Activated gamma-delta T cell (primary cell): Measurements from ENCODE around the gene CCDC33.

Experiments
- DNase-seq: peaks from one replicate; lab custom pipeline; 2025; lab: John Stamatoyannopoulos, UW
- total RNA-seq, 2 donors: gene quantifications; one replicate each; lab custom pipeline; 2026; lab: John Stamatoyannopoulos, UW

CCDC33 gene
- 0 reads per million in 2 donors for total RNA-seq

DNA sequence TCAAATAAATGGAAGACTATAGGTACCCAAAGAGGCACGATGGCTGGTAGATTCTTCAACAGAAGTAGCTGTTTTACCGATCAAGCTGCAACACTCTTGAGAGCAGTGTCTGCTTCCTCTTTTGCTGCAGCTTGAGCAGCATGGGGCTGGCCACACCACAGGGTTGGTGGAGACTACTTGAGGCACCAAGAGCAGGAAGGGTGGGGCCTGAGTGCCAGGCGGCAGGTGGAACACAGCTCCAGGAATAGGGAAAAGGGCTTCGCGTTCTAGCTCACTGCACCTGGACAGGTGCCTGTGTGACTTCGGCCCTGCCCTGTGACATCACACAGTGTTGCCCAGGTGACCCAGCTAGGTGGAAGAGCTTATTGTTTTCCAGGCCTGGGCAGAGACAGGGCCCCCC, at the start of gene CCDC33:
TSS of gene CCDC33 (plus strand) at position 365 of the 400 bp plus-strand sequence. CDS start 394 bp downstream, outside the sequence.
- DNase-seq = no peak

DNA sequence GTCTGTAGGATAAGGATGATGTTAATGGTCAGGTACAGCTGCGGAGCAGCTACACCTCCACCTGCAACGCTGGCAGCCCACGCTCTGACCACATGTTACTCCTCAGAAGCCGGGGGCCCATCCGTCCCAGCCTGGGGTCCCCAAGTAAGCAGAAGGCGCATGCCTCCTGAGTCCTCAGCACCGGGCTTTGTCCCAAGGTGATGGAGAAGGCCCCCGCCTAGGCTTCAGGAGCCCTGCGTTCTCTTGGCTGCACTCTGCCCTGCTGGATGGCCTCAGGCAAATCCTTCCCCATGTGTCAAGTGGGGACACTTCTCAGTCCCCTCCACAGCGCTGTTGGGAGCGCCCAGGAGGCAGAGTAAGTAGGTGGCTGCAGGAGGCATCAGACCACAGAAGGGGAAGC, 47.9 kb upstream of the CCDC33 start:
- no peak for DNase-seq

GRCh38 chr15:74191798-74192197, 44.3 kb upstream of the CCDC33 start:
- no peak for DNase-seq

GRCh38 chr15:74192751-74193150, 43.4 kb upstream of the CCDC33 start:
- DNase-seq = no peak

DNA sequence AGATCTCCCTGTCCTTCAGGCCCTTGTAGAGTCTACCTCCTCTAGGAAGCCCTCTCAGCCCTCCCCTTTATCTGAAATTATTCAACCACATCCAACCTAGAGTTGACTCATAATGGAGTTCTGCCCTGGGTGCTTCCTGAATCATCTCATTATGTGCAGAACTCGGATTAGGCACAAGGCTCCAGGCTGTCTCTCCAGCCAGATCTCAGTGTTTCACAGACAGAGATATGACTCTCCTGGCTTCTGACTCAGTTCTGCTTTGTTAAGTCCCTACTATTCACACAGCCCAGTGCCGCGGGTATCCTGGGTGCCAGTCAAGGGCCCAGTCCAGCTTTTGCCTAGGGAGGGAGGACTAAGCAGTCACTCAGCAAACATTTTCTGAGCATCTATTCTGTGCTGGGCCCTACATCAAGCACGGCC, 42.8 kb upstream of the CCDC33 start:
- no peak for DNase-seq

DNA sequence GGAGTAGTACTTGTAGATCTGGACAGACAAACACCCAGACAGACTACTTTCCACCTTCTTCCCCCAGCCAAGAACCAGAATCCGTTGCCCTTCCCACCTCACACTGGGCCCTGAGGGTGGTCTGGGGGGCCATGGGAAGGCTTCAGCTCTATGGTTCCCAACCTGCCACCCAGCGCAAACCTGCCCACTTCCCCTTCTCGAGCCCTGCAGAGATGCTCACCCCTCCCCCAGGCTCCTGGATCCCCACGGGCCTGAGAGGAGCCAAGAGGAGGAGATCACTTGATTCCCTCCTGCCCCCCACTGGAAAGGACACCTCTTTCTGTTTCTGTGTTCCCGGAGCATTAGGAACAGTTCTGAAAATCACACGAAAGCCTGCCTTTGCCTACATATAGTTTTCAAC, 42.2 kb upstream of the CCDC33 start:
- no peak for DNase-seq

GRCh38 chr15:74194572-74195559, 41.3 kb upstream of the CCDC33 start:
- no peak for DNase-seq

- no peak for DNase-seq
Observed at GRCh38 chr15:74196175-74196574, 40.0 kb upstream of the CCDC33 start.

DNA sequence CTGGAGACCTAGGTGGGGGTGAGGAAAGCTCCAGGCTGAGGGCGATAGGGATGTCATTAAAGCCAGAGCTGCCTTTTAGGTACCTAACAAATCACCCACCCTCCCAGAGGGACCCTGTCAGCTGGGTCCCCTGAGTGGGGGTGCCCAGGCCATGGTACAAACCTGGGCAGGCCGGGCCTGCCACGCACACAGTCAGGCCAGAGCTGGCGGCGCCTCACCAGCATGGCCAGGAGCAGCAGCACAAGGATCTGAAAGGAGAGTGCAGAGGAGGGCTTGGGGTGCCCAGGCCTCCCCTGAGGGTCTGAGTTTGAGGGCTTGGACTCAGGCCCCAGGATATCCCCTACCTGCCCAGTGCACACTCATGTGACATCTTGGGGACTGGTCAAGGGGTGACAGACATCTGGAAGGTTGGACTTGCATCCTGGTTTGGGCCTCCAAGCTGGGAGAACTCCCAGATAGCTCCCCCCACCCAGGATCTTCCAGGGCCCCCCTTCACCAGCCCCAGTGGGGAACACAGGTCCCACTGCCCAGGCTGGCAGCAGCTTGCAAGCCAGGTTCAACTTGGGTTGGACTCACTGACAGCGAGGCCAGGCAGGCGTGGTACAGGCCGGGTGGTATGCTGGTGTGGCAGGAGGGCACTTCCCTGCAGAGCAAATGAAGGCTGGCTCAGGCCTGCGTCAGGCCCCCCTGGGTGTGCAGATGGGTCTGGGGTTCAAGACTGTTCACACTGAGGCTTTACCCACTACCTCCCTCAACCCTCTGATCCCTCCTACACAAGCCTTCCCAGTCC, 38.8 kb upstream of the CCDC33 start:
- no peak for DNase-seq

- DNase-seq = no peak
Observed at GRCh38 chr15:74199297-74199652, 36.9 kb upstream of the CCDC33 start.

DNA sequence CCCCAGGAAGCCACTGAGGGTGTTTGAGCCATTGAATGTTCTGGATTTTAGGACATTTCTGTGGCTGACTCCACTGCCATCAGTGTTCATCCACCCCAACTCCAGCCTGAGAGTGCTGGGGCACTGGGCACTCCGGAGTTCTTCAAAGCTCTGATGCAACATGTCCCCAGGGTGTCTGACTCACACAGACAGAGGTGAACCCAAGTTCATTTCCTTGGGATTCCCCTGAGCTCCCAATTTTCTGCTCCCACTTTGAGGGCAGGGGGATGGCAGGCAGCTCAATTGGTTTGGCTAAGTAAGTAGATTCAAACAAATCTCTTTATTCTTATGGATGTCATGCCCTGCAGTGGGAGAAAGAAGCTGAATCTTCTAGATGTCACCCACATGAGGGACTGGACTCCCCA, 35.7 kb upstream of the CCDC33 start:
- DNase-seq = no peak

GRCh38 chr15:74200871-74201419, 35.2 kb upstream of the CCDC33 start:
- DNase-seq = no peak

DNA sequence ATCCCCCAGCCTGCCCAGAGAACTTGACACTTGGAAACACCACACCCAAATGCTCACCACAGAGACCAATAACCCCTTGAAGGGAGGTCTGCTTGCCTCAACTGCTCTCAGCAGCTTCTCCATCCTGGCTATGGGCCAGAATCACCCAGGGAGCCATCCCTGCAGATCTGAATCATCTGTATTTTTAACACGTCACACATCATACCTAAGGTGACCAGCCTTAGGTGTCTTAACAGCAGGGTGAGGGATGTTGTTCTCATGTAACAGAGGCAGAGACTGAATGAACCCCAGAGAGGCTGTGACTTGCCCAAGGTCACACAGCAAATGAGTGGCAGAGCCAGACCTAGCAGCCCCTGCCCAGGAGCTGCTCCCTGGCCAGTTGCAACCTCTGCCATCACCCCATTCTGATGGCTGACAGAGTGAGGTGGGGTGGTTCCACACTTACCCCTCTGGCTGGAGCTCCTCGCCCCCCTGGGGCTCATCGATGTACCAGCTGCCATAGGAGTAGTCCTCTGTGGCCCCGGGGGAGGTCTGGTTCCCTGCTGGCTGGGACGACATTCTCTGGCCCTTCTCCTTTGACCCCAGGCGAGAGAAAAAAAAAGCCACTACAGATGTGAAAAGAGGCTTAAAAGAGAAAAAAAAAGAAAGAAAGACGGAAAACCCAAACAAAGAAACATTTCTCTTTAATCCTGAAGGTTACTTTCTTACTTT, 34.3 kb upstream of the CCDC33 start:
- no peak for DNase-seq

DNA sequence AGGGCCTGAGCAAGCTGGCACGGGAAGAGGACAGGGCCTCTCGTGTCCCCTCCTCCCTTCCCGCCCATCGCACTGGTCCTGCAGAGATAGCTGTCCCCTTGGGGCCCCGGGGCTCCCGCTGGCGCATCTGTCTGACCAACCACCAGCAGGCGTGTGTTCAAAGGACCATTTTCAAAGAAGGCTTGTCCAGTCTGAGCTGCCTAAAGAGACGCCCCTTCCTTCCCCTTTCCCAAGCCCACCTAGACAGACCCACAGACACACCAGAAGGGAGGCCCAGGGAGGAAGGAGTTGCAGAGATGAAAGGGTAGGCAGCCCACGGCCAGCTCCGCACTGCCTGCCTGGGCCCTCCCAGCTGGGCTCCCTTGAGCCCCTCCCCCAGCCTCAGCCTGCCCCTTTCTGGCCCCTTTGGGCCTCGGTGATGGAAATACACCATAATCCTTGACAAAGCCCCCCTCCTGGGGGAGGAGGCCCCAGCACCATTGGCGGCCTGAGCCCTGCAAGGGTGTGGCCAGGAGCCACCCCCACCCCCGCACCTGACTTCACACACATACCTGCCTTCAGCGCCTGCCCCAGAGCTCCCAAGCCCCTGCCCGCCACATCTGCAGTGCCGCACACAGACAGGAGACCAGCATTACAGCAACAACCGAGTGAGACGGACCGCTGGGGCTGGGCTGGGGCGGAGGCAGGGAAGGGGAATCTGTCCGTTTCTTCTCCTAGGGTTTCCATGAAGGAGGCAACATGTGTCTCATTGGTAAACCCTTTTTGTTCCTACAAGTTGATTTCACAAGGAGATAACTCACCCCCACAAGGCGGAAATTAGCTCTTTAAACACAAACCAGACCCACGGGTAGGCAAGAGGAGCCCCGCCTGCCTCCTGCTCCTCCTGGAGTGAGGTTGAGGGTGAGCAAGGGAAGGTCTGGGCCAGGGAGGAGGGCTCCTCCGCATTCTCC, 33.4 kb upstream of the CCDC33 start, which contains the start of gene STRA6:
TSS of gene STRA6 (minus strand) at position 336 of the 950 bp plus-strand sequence. CDS start 520 bp downstream, outside the sequence.
- DNase-seq = no peak

DNA sequence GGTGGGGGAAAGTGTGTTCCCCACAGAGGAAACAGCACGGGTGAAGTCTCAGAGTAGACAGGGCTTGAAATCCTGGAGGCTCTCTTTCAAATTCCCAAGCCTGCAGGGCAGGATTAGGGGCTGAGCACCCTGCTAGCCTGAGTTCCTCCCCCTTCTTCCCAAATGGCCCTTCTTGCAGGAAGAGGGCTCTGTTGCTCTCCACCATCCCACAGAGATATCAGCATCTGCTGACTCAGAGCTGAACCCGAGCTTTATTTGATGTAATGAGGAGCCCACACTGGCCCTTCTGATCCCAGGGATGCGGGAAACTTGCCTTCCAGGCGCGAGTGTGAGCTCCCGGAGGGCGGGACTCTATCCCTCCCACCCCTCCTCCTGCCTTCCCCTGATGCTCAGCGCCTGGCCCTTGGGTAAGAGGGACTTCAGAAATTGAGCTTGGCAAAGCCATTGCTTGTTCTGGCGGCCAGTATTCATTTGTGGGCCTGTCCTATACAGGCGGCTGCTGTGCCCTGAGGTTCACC, 32.2 kb upstream of the CCDC33 start:
- no peak for DNase-seq

DNA sequence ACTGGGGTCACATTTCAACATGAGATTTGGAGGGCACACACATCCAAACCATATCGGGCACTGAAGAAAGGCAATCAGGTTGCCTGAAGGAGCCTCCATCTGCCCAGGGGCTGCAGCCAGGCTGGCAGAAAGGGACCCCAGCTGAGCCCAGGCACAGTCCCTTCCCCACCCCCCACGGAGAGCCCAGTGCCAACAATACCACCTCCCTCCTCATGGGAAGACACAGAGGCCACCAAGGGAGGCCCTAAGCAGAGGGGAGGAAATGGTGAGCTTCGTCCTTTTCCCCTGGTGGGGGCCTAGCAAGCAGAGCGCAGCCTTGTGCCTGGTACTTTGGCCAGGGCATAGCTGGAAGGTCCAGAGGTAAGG, 30.6 kb upstream of the CCDC33 start:
- no peak for DNase-seq

GRCh38 chr15:74206801-74207281, 29.3 kb upstream of the CCDC33 start:
- no peak for DNase-seq

DNA sequence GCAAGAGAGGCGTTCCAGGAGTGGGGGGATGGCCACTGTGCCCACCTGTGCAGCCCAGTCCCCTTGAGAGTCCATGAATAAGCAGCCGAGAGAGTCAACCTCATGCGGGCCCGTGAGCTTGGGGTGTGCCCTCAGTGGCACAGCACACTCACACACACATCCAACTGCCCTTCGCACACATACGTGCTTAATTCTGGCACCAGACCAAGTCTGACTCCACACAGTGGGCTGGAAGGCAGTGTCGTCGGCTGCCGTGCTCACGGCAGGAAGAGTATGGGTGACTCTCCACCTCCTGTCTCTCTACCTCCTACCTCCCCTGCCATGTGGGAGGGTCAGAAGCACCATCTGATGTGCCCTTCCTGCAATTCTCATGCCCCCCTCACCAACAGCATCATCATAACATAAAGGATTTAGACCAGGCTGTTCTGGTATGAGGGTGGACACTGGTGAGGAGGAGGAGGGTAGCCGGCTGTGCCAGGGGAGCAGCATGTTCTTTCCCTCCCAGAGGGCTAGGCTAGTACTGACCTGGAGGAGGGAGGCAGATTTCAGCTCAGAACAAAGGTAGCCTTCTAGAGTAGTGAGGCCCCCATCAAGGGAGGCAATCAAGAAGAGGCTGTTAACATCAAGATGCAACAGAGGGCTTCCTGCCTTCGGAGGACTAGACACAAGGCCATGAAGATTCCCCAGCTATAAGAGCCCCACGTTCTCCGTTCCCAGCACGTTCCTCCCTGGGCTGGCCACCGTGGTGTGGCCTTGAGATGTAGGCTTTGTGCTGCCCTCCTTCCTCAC, 28.3 kb upstream of the CCDC33 start:
- DNase-seq = no peak

DNA sequence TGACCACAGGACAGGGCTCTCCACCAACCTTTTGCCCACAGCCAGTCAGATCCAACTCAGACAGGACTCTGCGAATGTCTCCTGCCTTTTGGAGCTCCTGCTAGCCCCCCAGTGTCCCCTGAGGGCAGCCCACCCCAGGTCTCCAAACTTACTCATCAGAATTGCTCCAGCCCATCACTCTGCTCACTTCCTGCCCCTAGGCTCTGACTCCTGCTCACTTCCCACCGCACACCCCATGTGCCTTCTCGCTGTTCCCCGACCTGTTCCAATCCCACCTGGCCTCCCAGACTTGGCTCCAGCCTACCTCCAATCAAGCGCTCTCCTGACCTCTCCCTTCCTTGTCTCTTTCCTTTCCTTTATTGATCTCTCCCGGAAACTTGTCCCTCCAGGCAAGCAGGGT, 27.6 kb upstream of the CCDC33 start:
- no peak for DNase-seq
